ENCODE measurements around the gene DENND2C. TPM values are rescaled to one million over a fixed set of nuclear protein-coding genes. Genes with fewer than 3 reads are reported as not detected.

Gene DENND2C
- total and polyA plus RNA-seq, 8 donors, result 3.2 to 5.4 (median 4.9) TPM

DNA sequence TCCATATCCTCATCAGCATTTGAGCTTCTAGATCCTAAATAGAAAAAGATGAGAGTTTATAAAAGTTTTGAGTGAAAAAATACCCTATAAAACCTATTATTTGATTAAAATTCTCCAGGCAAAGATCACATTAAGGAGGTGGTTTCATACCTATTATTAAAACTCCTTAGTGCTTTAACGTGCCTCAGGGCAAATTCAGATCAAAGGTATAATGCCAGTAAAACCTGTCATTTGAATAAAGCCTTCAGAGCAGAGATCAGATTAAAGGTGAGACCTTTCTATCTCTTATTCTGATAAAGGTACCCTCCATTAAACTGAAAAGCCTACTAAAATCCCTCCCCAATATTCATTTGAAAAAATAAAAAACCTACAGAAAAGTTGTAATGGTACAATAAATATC is 124.5 kb downstream of the DENND2C start:
- no peaks in the 10 kb centered on the region for H3K9me3 ChIP-seq
- no peaks in the 10 kb centered on the region for H3K36me3 ChIP-seq
- ATAC-seq (no peak), DNase-seq (no peak)
- TF ChIP-seq, protein P1, sequence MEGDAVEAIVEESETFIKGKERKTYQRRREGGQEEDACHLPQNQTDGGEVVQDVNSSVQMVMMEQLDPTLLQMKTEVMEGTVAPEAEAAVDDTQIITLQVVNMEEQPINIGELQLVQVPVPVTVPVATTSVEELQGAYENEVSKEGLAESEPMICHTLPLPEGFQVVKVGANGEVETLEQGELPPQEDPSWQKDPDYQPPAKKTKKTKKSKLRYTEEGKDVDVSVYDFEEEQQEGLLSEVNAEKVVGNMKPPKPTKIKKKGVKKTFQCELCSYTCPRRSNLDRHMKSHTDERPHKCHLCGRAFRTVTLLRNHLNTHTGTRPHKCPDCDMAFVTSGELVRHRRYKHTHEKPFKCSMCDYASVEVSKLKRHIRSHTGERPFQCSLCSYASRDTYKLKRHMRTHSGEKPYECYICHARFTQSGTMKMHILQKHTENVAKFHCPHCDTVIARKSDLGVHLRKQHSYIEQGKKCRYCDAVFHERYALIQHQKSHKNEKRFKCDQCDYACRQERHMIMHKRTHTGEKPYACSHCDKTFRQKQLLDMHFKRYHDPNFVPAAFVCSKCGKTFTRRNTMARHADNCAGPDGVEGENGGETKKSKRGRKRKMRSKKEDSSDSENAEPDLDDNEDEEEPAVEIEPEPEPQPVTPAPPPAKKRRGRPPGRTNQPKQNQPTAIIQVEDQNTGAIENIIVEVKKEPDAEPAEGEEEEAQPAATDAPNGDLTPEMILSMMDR (IDR thresholded peaks at IDR 0.05), result no peak
- no peaks in the 10 kb centered on the region for H3K4me1 ChIP-seq
- intact Hi-C loops (cut with DNase I), result no loop called here
- H3K27me3 ChIP-seq, result no peaks in the 10 kb centered on the region
- no peak overlapping the region for H3K27ac ChIP-seq
- no peak overlapping the region for H3K4me3 ChIP-seq

DNA sequence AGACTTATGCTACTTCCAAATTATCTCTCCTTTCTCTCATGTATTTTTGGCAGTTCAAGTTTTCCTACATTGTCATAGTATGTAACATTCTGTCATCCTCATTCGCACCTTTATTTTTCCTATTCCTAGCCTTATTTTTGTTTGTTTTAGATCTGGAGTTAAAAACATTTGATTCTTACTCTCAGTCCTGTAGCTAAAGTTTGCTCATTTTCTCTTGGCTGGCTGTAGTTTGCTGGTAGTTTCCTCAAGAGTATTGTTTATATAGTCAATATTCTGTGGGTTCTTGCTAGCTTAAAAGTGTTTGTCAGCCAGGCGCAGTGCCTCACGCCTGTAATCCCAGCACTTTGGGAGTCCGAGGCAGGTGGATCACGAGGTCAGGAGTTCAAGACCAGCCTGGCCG is 129.0 kb downstream of the DENND2C start:
- Histone ChIP-seq H3K27me3 (no peaks in the 10 kb centered on the region), H3K9me3 (no peaks in the 10 kb centered on the region), H3K36me3 (no peaks in the 10 kb centered on the region), H3K27ac (no peak overlapping the region), H3K4me1 (no peaks in the 10 kb centered on the region), H3K4me3 (no peak overlapping the region)
- TF ChIP-seq, protein P1 (IDR thresholded peaks at IDR 0.05), result no peak
- intact Hi-C loops (cut with DNase I), result no loop called here
- ATAC-seq, result no peak
- no peak for DNase-seq

DNA sequence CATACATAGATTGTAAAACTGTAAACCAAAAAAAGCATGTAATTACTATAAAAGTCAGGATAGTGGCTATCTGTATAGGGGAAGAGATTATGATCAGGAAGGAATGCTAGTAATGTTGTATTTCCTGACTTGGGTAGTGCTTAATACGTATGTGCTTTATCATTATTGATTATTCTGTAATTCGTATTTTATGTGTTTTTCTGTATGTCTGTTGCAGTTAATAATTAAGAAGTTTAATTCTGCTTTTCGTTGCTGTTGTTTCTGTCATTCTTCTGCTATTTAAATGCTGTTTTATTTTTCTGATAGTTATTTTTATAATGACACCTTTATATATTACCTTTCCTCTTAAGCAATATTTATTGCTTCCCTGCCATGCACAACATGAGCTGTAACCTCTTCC is 129.6 kb downstream of the DENND2C start:
- no peaks in the 10 kb centered on the region for H3K27me3 ChIP-seq
- intact Hi-C loops (cut with DNase I), result no loop called here
- H3K4me1 ChIP-seq, result no peaks in the 10 kb centered on the region
- H3K36me3 ChIP-seq, result no peaks in the 10 kb centered on the region
- H3K9me3 ChIP-seq, result no peaks in the 10 kb centered on the region
- no peak for DNase-seq
- no peak overlapping the region for H3K27ac ChIP-seq
- TF ChIP-seq, protein P1 (IDR thresholded peaks at IDR 0.05), result no peak
- no peak for ATAC-seq
- no peak overlapping the region for H3K4me3 ChIP-seq

DNA sequence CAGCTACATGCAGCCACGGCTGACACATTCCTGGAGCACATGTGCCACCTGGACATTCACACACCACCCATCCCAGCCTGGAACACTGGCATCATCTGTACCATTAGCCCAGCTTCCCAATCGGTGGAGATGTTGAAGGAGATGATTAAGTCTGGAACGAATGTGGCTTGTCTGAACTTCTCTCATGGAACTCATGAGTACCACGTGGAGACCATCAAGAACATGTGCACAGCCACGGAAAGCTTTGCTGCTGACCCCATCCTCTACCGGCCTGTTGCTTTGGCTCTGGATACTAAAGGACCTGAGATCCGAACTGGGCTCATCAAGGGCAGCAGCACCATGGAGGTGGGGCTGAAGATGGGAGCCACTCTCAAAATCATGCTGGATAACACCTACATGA is 133.8 kb downstream of the DENND2C start:
- ATAC-seq, result no peak
- TF ChIP-seq, protein P1 (IDR thresholded peaks at IDR 0.05), result no peak
- Histone ChIP-seq H3K36me3 (no peaks in the 10 kb centered on the region), H3K4me3 (no peak overlapping the region), H3K27ac (no peak overlapping the region), H3K4me1 (no peaks in the 10 kb centered on the region), H3K9me3 (no peaks in the 10 kb centered on the region), H3K27me3 (no peaks in the 10 kb centered on the region)
- DNase-seq, result no peak
- intact Hi-C loops (cut with DNase I), result no loop called here

DNA sequence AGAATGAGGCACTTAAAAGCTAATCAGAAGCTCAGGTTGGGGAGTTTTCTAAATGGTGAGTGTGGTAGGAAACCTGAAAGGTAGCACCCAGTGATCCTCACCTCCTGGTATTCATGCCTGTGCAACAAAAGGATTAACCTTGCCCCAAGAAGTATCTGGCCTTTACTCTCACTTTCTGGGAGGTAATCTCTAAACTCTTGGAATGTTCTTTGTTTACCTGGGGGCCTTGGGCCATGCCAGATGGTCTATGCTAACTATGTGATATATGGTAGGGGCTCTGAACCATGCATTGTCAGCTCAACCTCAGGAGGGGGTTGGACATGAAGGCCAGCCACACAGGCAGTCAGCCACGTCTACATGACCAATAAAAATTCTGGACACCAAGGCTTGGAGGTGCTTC is 134.4 kb downstream of the DENND2C start:
- ATAC-seq, result no peak
- no peaks in the 10 kb centered on the region for H3K36me3 ChIP-seq
- no peak overlapping the region for H3K4me3 ChIP-seq
- no peaks in the 10 kb centered on the region for H3K9me3 ChIP-seq
- no peaks in the 10 kb centered on the region for H3K27me3 ChIP-seq
- no peak for DNase-seq
- no peak overlapping the region for H3K27ac ChIP-seq
- H3K4me1 ChIP-seq, result no peaks in the 10 kb centered on the region
- TF ChIP-seq, protein P1 (IDR thresholded peaks at IDR 0.05), result no peak
- intact Hi-C loops (cut with DNase I), result no loop called here

Other genes with a start within 250 kb of the DENND2C start
- gene TRIM33, start 158.8 kb downstream of the DENND2C start, total RNA-seq, result 10 to 100 TPM; 26.7 to 32.9 TPM
- 10 to 100 TPM; 51.6 to 64.2 (median 54.2) TPM for gene TRIM33, start 158.8 kb downstream of the DENND2C start, polyA plus RNA-seq (ENCODE audit: insufficient read length in 6 of 6)
- gene BCAS2, start 88.4 kb downstream of the DENND2C start, total RNA-seq, result 10 to 100 TPM; 29.4 to 33.9 TPM
- 10 to 100 TPM; 42.1 to 49.0 (median 46.5) TPM for gene BCAS2, start 88.4 kb downstream of the DENND2C start, polyA plus RNA-seq (ENCODE audit: insufficient read length in 6 of 6)
- under 1 TPM in 1 of 2 donors, not detected in 1; 0.79 TPM for gene AMPD1, start 25.5 kb upstream of the DENND2C start, total RNA-seq
- not detected for gene AMPD1, start 25.5 kb upstream of the DENND2C start, polyA plus RNA-seq (ENCODE audit: insufficient read length in 6 of 6)
- 10 to 100 TPM; 31.3 to 39.6 TPM for gene NRAS, start 46.7 kb upstream of the DENND2C start, total RNA-seq
- 10 to 100 TPM; 53.9 to 62.4 (median 58.4) TPM for gene NRAS, start 46.7 kb upstream of the DENND2C start, polyA plus RNA-seq (ENCODE audit: insufficient read length in 6 of 6)
- 100 to 1,000 TPM; 493 to 524 TPM for gene CSDE1, start 87.9 kb upstream of the DENND2C start, total RNA-seq
- gene CSDE1, start 87.9 kb upstream of the DENND2C start, polyA plus RNA-seq (ENCODE audit: insufficient read length in 6 of 6), result 100 to 1,000 TPM; 390 to 467 (median 423) TPM
- 10 to 100 TPM; 37.7 to 42.7 TPM for gene SIKE1, start 110.6 kb upstream of the DENND2C start, total RNA-seq
- 10 to 100 TPM; 45.7 to 59.3 (median 50.2) TPM for gene SIKE1, start 110.6 kb upstream of the DENND2C start, polyA plus RNA-seq (ENCODE audit: insufficient read length in 6 of 6)
- gene SYCP1, start 184.8 kb upstream of the DENND2C start, total RNA-seq, result not detected
- gene SYCP1, start 184.8 kb upstream of the DENND2C start, polyA plus RNA-seq (ENCODE audit: insufficient read length in 6 of 6), result under 1 TPM; 0.20 to 0.38 (median 0.32) TPM

Measured in left lung (tissue), 10 donors.